HL-60/S4 (cell line): ENCODE data around the gene B2M.

ENCODE experiments used
- in situ Hi-C: fragments of 300-500 bp; cut with MboI; formaldehyde crosslinking; loops from 2 replicates; pipeline ENCODE4 v1.14.3; 2022; ENCODE audit warnings: low sequenced_read_pairs

The B2M gene

GRCh38 chr15:44720460-44721176 lies 9.3 kb downstream of the B2M start:
- in situ Hi-C loops = no loop called here

GRCh38 chr15:44722011-44722410 lies 10.7 kb downstream of the B2M start:
- in situ Hi-C loops = no loop called here

DNA sequence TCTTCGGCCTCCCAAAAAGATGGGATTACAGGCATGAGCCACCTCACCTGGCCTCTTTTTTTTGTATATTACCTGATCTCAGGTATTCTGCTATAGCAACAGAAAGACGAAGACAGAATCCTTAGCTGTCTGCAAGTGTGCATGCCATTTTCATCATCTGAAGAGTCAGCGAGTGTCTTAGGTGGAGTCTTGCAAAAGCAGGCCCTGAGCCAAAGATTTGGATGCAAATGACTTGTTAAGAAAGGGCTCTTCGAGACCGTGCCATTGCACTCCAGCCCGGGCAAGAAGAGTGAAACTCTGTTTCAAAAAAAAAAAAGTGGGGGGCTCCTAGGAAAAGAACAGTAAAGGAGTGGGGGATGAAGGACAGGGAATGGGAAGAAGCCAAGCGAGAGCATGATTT lies 14.8 kb downstream of the B2M start:
- in situ Hi-C loops = loop anchor here (25.0 kb wide), 1 partner anchor 139 kb away; no protein-coding TSS in a partner anchor

DNA sequence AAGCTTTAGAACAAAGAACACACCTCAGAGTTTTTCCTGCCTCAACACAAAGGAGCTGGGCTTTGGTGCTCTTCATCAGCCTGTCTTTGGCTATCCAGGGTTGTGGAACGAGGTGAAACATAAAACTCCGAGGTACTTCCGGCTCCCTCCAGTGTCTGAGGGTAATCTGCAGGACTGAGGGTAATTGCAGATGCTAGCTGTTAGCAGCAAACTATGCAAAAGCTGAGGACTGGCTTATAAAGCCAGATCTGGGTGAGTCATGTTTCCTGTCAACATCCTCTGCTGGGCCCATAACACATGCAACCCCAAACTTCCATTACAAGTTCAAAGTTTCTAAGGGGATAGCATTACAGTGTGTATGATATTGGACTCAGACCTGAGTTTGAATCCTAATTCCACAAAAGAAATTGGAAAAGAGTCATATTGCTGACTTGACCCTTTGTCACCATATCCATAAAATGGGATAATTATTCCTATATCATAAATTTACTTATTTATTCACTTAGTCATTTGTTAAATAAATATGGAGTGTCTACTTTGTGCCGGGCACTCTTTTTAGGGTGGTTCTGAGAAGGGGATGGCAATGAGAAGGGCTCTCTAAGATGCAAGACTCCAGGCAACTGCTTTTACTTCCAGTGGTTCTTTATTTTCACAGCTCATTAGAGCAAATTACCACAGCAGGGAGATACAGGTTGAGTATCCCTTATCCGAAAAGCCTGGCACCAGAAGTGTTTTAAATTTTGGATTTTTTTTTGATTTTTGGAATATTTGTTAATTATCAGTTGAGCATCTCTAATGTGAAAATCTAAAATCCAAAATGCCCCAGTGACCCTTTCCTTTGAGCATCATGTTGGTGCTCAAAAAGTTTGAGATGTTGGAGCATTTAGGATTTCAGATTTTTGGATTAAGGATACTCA lies 15.5 kb downstream of the B2M start:
- in situ Hi-C loops = loop anchor here (25.0 kb wide), 1 partner anchor 140 kb away; no protein-coding TSS in a partner anchor

DNA sequence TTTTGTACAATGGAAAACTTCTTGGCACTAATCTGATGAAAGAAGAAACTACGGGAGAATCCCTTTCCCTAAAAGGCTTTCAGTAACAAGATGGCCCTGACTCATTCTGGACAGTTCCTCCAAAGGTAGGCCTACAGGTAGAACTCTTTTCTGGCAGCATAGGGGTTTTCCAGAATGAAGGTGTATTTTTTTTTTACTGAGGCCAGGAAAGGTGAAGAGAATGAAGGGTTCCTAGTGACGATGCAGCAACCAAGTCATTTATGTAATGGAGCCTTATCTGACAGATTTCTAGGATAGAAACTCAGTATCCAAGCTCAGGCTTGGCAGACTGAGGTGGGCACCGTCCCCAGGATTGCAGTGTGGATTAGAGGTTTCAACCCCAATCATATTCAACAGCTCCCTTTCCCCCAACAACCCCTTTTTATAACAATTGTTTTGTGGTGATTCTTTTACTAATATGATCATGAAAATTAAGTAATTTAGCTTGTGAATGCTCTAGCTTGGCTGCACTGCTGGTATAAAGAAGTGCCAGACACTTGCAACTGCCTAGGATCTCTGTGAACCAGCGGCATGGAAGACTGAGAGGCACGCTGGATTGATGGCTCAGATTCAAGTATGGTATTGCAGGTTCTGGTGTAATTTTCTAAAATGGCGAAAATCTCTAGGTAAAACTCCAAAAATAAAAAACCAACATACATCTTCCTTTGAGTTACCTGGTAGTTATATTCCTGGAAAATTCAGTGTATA lies 16.3 kb downstream of the B2M start:
- in situ Hi-C loops = loop anchor here (25.0 kb wide), 1 partner anchor 140 kb away; no protein-coding TSS in a partner anchor

DNA sequence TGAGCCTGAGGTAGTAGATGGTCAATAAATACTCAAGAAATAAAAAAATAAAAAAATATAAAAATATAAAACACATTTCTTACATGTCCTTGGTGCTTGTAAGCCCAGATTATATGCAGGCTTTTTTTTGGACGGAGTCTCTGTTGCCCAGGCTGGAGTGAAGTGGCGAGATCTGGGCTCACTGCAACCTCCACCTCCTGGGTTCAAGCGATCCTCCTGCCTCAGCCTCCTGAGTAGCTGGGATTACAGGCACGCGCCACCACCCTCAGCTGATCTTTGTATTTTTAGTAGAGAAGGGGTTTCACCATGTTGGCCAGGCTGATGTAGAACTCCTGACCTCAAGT lies 16.9 kb downstream of the B2M start:
- in situ Hi-C loops = loop anchor here (25.0 kb wide), 1 partner anchor 141 kb away; no protein-coding TSS in a partner anchor

- in situ Hi-C loops = loop anchor here (25.0 kb wide), 1 partner anchor 141 kb away; no protein-coding TSS in a partner anchor
Measured at GRCh38 chr15:44728576-44729407, 17.5 kb downstream of the B2M start.

DNA sequence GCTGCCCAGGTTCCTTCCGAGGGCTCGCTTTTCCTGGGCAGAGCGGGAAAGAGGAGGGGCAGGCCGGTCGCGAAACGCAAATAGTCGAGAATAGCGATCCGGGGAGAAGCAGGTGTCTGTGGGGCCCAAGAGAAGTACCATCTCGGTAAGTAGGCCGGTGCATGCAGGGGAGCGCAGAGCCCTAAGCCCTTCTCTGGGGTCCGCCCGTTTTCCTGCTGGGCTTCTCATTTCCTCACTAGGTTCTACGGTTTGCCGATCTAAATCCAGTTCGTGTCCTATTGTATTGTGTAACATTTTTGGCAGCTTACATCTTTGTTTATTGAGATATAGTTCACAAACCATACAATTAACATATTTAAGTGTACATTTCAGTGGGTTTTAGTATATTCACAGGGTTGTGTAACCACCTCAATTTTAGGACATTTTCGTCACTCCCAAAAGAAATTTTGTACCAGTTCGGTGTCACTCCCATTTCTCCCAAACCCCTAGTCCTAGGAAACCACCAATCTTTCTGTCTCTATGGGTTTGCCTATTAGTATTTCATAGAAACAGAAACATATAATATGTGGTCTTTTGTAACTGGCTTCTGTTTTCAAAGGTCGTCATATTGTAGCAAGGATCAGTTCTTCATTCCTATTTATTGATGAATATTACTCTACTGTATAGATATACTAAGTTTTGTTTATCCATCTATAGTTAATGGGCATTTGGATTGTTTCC lies 18.3 kb downstream of the B2M start:
- in situ Hi-C loops = loop anchor here (5.0 to 25.0 kb wide), 2 partner anchors 67 to 142 kb away; partner anchors contain the start of gene SPG11

DNA sequence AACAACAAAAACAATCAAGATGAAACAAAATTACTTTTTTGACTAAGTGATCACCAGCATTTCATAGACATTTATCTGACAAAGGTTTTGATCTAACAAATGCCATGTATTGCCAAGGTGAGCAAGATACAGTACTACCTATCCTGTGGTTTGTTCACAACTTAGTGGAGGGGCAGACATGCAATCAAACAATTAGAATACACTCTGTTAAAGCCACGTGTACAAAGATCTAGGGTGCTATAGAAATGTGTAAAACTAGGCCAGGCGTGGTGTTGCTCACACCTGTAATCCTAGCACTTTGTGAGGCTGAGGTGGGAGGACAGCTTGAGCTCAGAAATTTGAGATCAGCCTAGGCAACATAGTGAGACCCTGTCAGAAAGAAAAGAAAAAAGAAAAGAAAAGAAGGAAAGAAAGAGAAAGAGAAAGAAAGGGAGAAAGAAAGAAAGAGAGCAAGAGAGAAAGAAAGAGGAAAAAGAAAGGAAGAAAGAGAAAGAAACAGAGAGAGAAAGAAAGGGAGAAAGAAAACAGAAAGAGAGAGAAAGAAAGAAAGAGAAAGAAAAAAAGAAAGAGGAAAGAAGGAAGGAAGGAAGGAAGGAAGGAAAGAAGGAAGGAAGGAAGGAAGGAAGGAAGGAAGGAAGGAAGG lies 23.6 kb downstream of the B2M start:
- in situ Hi-C loops = loop anchor here (5.0 to 25.0 kb wide), 2 partner anchors 73 to 148 kb away; partner anchors contain the start of gene SPG11

DNA sequence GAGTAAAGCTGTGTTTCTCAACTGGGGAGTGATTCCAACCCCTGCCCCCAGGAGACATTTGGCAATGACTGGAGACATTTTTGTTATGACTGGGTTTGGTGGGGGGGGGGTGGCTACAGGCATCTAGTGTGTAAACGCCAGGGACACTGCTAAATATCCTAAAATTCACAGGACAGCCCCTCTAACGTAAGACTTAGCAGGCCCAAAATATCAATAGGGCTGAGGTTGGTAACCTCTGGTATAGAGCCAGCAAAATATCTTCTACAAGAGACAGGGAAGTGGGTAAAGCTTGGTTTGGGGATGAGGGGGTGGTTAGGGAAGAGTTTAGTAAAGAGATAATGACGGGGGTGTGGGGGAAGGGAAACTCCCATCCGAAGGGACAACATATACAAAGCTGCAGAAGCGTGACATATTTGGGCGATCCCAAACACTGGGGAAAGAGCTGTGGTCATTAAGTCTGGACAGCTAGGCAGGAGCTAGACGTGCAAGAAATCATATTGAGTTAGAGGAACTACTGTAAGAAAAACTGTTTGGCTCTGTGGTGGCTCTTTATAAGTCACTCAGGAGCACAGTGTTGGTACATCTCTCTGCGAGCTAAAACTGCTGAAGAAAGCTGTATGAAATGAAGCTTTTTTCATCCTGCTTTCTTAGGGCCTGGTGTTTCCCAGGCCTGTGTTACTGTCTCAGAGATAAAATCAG lies 24.3 kb downstream of the B2M start:
- in situ Hi-C loops = loop anchor here (25.0 kb wide), 1 partner anchor 148 kb away; no protein-coding TSS in a partner anchor

GRCh38 chr15:44736181-44736765 lies 25.0 kb downstream of the B2M start, which contains the start of gene TRIM69:
TSS of gene TRIM69 (plus strand) at chr15:44736528. CDS start at chr15:44736705, 177 bp downstream.
- in situ Hi-C loops = loop anchor here (25.0 kb wide), 1 partner anchor 149 kb away; no protein-coding TSS in a partner anchor

- in situ Hi-C loops = loop anchor here (25.0 kb wide), 1 partner anchor 151 kb away; no protein-coding TSS in a partner anchor
Measured at GRCh38 chr15:44738340-44738984, 27.1 kb downstream of the B2M start.

DNA sequence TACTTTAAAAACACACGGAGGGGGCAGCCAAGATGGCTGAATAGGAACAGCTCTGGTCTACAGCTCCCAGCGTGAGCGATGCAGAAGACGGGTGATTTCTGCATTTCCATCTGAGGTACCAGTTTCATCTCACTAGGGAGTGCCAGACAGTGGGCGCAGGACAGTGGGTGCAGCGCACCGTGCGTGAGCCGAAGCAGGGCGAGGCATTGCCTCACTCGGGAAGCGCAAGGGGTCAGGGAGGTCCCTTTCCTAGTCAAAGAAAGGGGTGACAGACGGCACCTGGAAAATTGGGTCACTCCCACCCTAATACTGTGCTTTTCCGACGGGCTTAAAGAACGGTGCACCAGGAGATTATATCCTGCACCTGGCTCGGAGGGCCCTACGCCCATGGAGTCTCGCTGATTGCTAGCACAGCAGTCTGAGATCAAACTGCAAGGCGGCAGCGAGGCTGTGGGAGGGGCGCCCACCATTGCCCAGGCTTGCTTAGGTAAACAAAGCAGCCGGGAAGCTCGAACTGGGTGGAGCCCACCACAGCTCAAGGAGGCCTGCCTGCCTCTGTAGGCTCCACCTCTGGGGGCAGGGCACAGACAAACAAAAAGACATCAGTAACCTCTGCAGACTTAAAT lies 28.0 kb downstream of the B2M start:
- in situ Hi-C loops = loop anchor here (25.0 kb wide), 1 partner anchor 152 kb away; no protein-coding TSS in a partner anchor

DNA sequence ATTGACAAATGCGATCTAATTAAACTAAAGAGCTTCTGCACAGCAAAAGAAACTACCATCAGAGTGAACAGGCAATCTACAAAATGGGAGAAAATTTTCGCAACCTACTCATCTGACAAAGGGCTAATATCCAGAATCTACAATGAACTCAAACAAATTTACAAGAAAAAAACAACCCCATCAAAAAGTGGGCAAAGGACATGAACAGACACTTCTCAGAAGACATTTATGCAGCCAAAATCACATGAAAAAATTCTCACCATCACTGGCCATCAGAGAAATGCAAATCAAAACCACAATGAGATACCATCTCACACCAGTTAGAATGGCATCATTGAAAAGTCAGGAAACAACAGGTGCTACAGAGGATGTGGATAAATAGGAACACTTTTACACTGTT lies 32.1 kb downstream of the B2M start:
- in situ Hi-C loops = loop anchor here (25.0 kb wide), 1 partner anchor 156 kb away; no protein-coding TSS in a partner anchor

DNA sequence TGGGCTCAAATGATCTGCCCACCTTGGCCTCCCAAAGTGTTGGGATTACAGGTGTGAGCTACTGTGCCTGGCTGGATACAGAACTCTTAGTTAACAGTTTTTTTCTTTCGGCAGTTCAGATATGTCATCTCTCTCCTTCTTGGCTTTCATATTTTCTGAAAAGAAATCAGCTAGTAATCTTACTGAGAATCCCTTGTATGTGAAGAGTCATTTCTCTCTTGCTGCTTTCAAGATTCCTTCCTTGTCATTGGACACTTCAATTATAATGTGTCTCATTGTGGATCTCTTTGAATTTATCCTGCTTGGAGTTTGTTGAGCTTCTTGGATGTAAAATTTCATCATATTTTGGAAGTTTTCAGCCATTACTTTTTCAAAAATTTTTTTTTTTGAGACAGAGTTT lies 42.0 kb downstream of the B2M start:
- in situ Hi-C loops = no loop called here

DNA sequence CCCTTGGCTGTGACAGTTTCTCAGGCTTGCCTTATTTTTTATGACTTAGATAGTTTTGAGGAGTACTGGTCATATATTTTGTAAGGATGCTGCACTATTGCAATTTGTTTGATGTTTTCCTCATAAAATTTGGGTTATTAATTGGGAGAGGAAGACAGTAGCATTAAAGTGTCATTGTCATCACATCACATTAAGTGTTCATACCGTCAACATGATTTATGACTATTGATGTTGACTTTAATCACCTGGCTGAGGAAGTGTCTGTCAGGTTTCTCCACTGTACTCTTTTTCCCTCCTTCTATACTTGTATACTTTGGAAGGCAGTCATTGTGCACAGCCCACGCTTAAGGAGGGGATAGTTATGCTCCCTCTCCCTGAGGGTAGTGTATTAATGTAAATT lies 51.9 kb downstream of the B2M start:
- in situ Hi-C loops = no loop called here
